Urinary bladder (tissue), 4 donors: ENCODE results near the gene PHKG2. TPM values are rescaled to one million over a fixed set of nuclear protein-coding genes. Genes with fewer than 3 reads are reported as not detected.
A peak's percentile ranks its signal among the peaks of the same experiment; 100 is the strongest.

Source experiments
- DNase-seq: peaks from one replicate; pipeline ENCODE4 v3.0.0-alpha.2; 2015; ENCODE audit errors: extremely low spot score
- H3K27ac ChIP-seq: one replicate; pipeline ENCODE4 v1.5.1; 2013; ENCODE audit warnings: low read depth, mild to moderate bottlenecking, moderate library complexity
- H3K36me3 ChIP-seq: one replicate; pipeline ENCODE4 v1.6.1; 2013; ENCODE audit warnings: mild to moderate bottlenecking, moderate library complexity; ENCODE audit not compliant: insufficient read depth
- H3K4me1 ChIP-seq: one replicate; pipeline ENCODE4 v1.6.1; 2013; ENCODE audit warnings: mild to moderate bottlenecking, moderate library complexity; ENCODE audit not compliant: insufficient read depth
- H3K4me3 ChIP-seq: one replicate; pipeline ENCODE4 v1.5.1; 2013; ENCODE audit warnings: low read depth, low read length
- WGBS: extraction: QIAGEN DNeasy Blood & Tissue Kit; methylation state at CpG from one replicate; pipeline ENCODE4 v1.1.7; 2013; 5-methylcytosine and 5-hydroxymethylcytosine counted together
- polyA plus RNA-seq: library from polyadenylated mRNA; stranded (reverse); fragments of 200-250 nt; gene quantifications from one replicate; pipeline ENCODE4 v1.2.3, GENCODE V29; 2013
- total RNA-seq: library from RNA; depleted of rRNA; stranded (reverse); fragments of >200 nt; gene quantifications from one replicate; pipeline ENCODE4 v1.2.3, GENCODE V29; 2014
- donor health status: healthy with polysubstance abuse.
- donor health status: healthy.

PHKG2 gene
- total and polyA plus RNA-seq, 2 donors, result 9.1 to 28.9 TPM

DNA sequence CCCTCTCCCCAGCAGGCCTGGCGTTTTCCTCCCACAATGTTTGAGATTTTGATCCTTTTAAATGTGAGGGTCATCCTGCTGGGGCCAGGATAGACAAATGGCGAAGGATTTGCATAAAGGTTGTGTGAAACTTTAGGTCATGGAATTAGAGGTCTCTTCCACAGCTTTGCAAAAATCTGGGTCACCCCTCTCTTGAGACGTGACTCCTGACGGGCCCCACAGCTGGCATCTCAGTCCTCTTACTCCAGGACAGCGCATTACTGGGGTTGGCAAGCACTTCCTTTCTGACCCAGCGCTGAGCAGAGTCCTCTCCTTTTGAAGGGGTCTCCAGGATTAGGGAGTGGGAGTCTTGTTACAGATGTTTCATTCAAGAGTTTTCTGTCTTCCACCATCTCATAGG lies 31.4 kb downstream of the PHKG2 start:
- no peaks in the 10 kb centered on the region for H3K4me1 ChIP-seq
- DNase-seq, result no peak
- WGBS, result 88% methylated on average over 6 of the region's 6 CpGs
- H3K4me3 ChIP-seq, result no peak overlapping the region
- H3K36me3 ChIP-seq, result no peaks in the 10 kb centered on the region
- no peak overlapping the region for H3K27ac ChIP-seq

DNA sequence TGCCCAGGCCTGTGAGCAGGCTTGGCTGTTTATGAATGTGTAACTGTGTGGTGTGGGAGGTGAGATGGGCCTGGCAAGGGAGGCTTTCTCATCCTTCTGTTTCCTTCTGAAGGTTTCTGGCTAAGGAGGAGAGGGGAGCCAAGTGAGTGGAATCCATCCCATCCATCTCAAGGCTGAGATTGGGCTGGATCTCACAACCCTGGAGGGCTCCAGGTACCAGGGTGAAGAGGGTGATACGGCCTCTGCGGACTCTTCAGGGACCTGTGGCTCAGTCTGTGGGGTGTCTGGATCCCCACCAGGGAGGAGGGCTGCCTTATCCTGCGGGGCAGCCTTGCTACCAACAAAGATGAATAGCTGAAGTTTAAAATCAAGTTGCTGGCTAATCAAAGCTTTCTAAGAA lies 31.8 kb downstream of the PHKG2 start:
- H3K27ac ChIP-seq, result no peak overlapping the region
- no peak for DNase-seq

DNA sequence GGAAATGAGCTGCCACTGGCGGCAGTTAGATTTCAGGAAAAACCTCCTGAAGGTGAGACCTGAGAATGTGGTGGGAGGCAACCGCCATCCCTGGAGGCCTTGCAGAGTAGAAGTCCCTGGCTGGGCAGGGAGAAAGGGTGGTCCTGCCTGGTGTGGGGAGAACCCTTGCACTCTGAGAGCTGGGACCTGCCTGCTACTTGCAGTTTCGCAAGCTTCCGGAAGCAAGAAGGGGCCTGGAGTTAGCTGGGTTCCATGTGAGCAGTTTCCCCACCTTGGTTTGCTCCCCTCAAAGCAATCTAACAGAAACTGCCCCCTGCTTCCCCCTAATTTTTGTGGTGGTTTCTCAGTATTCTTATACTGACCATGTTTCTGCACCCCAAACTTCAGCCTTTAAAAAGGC lies 32.3 kb downstream of the PHKG2 start:
- Histone ChIP-seq H3K4me1 (no peaks in the 10 kb centered on the region), H3K36me3 (no peaks in the 10 kb centered on the region), H3K27ac (no peak overlapping the region), H3K4me3 (no peak overlapping the region)
- WGBS, result 84% methylated on average over 4 of the region's 4 CpGs
- no peak for DNase-seq

More for the DNA sequence above, 31.8 kb downstream of the PHKG2 start:
- WGBS, result 88% methylated on average over 3 of the region's 3 CpGs
- Histone ChIP-seq H3K36me3 (no peaks in the 10 kb centered on the region), H3K4me1 (no peaks in the 10 kb centered on the region), H3K4me3 (no peak overlapping the region)

DNA sequence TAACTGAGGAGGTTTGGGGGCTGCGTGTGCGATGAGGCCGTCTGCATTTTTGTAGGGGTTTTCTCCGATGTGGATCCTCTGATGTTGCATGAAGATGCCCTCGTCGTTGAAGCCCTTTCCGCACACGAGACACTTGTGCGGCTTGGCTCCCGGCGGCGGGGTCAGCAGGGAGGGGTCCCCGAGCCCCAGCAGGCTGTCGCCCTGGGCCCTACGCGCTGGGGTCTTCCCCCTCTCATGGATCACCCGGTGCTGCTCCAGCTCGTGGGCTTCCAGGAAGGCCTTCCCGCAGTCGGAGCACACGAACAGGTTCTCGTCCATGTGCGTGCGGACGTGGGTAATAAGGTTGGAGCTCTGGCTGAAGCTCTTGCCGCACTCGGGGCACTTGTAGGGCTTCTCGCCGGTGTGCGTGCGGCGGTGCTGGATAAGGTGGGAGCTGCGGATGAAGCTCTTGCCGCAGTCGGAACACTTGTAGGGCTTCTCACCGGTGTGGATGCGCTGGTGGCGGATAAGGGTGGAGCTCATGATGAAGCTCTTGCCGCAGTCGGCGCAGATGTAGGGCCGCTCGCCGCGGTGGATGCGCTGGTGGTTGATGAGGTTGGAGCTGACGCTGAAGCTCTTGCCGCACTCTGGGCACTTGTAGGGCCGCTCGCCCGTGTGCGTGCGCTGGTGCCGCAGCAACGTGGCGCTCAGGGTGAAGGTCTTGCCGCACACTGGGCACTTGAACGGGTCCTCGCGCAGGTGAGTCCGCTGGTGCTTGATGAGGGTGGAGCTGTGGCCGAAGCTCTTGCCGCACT lies 34.5 kb downstream of the PHKG2 start:
- H3K36me3 ChIP-seq, result no peaks in the 10 kb centered on the region
- DNase-seq, result no peak
- H3K4me1 ChIP-seq, result no peaks in the 10 kb centered on the region
- H3K4me3 ChIP-seq, result no peak overlapping the region
- 96% methylated on average over 63 of the region's 63 CpGs for WGBS
- no peak overlapping the region for H3K27ac ChIP-seq

DNA sequence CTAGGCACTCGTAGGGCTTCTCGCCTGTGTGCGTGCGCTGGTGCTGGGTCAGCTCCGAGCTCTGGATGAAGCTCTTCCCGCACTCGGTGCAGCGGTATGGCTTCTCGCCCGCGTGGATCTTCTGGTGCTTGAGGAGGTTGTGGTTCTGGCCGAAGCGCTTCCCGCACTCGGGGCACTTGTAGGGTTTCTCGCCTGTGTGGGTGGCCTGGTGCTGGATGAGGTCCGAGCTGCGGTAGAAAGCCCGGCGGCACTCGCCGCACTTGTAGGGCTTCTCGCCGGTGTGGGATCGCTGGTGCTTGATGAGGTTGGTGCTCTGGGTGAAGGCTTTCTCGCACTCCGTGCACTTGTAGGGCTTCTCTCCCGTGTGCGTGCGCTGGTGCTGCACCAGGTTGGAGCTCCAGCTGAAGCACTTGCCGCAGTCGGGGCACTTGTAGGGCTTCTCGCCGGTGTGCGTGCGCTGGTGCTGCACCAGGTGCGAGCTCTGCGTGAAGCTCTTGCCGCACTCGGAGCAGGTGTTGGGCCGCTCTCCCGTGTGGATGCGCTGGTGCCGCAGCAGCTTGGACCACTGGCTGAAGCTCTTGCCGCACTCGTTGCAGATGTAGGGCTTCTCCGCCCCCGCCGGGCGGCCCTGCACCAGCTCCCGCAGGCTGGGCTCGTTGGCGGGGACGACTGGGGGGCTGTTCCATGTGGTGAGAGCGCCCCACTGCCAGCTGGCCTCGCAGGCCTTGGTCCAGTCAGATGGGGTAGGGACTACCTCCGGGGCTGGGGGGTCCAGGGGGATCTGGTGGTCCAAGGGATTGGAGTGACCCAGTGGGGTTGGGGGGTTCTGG lies 35.3 kb downstream of the PHKG2 start:
- no peak for DNase-seq
- 94% methylated on average over 57 of the region's 57 CpGs for WGBS
- no peaks in the 10 kb centered on the region for H3K36me3 ChIP-seq
- H3K27ac ChIP-seq, result no peak overlapping the region
- no peaks in the 10 kb centered on the region for H3K4me1 ChIP-seq
- no peak overlapping the region for H3K4me3 ChIP-seq

DNA sequence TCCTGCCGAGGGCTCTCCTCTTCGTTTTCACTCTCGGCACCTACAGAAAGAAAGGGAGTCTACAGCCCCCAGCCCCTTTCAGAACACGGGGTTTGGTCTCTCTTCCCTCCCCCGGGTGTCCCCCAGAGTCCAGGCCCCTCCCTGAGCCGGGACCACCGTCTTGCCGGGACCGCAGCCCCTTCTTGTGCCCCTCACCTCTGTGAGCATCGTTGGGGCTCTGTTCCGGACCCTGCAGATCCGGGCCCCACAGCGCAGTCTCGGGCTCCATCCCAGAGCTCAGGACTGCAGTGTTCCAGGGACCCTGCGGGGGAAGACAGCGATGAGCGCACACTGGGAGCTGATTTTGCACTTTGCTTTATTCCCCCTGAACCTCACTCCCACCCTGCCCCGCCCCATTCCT lies 36.0 kb downstream of the PHKG2 start:
- Histone ChIP-seq H3K4me3 (no peak overlapping the region), H3K36me3 (no peaks in the 10 kb centered on the region), H3K4me1 (no peaks in the 10 kb centered on the region), H3K27ac (no peak overlapping the region)
- no peak for DNase-seq
- 87% methylated on average over 18 of the region's 18 CpGs for WGBS

DNA sequence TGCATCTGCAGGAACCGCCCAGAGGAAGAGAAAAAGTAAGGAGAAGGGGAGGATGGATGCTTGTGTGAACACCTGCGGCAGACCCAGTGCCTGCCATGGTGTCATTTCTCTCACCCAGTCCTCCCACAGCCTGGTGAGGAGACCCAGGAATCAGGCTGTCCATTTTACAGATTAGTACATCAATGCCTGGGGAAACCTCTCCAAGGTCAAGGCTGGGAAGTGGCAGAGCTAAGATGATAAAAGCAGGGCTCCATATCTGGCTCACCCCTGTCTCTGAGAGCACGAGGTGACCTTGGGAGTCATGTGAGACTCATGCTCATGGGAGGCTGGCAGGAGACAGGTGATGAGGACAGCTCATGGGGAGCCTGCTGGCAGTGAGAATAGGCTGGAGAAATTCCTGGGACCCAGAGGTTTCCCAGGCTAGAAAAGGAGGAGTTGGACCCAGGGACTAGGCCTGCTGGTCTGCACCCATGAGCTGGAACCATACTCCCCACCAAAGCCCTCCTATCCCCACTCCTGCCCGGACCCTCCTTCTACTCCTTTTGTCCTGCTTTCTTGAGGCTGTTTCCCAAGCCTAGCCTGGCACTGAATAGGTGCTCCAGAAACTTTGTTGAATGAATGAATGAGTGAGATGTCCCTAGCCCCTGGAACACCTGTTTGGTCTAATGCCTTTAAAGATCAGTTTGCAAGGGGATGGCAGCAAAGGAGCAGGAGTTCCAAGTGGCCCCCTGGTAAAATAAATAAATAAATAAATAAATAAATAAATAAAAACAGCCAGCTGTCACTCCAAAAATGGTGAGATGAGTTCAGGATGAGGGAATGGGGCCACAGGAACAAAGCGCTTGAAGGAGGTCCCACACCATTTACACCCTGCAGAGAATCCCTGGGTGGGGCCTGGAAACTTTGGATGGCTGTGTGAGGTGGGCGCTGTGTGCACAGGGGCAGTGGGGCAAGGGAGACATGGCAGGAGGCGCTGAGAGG lies 37.2 kb downstream of the PHKG2 start:
- Histone ChIP-seq H3K4me3 (no peak overlapping the region), H3K36me3 (no peaks in the 10 kb centered on the region), H3K4me1 (no peaks in the 10 kb centered on the region), H3K27ac (no peak overlapping the region)
- no peak for DNase-seq
- 76% methylated on average over 7 of the region's 7 CpGs for whole genome bisulfite sequencing

DNA sequence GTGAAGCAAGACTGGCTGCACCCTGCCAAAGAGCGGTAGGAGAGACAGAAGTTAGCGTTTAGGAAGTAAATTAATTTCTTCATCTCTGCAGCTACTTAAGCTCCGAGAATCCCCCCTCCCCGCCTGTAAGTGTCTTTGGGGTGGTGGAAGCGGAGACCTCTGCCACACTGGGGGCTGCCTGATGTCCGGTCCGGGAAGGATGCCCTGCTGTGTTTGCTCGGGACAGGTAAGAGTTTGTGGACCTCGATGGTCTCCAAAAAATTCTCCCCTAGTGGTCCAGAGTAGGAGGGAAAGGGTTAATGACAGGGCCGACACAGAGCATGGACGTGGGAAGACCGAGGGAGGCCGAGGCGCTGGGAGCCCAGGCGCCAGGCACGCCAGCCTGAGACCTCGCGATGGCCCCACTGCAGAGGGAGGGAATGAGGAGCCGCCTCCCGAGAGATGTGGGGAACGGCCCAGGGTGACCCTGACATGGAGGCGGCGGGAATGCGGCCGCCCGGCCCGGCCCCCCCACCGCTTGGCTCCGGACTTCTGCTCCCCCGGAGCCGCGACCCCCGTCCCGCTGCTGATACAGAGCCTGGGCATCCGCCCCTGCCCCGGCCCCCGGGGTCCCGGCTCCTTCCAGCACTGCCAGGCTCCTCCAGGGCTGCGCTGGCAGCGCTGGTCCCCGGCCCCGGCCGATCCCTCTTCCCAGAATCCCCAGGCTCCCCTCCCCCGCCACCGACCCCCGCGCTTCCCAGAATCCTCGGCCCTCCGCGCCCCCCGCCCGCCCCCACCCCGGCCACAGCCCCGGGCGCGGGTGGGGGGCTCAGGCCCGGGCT lies 38.1 kb downstream of the PHKG2 start:
- WGBS, result 3% methylated on average over 57 of the region's 57 CpGs
- Histone ChIP-seq H3K4me3 (peak overlapping the region; percentile 97), H3K27ac (peak overlapping the region; percentile 55), H3K36me3 (no peaks in the 10 kb centered on the region), H3K4me1 (no peaks in the 10 kb centered on the region)
- DNase-seq, result no peak

DNA sequence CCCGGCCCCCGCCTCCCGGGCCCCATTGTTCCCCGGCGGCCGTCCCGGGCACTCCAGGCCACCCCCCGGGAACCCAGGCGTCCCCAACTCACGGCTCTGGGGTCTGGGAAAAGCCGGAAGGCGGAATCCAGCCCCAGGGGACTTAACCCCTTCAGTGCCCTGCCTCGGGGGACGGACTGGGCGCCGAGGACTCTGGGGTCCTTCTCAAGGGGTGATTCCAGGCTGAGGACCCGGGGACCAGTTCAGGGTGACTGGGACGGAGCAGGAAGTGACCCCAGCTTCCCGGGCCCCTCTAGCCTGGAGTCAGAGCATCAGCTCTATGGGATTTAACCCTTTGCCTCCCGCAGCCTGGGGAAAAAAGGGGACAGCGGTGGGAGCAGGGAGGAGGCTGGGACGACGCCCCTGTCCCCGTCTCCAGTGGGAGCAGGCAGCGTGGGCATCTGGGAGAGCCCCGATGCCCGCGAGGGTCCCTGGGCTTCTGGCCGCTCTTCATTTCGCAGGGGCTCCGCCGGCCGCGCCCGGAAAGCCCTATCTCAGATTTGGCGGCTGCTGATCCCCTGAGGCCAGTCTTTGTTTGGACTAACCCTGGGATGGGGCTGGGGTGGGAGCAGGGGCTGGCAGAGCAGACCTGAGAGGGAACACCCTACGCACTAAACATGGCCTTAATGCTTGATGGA lies 38.8 kb downstream of the PHKG2 start, which contains the start of gene ZNF629:
TSS of gene ZNF629 (minus strand) at position 270 of the 677 bp plus-strand sequence. CDS start 2,723 bp downstream, outside the sequence.
- WGBS, result under 1% methylated on average over 37 of the region's 37 CpGs
- peak; percentile 66 for DNase-seq

DNA sequence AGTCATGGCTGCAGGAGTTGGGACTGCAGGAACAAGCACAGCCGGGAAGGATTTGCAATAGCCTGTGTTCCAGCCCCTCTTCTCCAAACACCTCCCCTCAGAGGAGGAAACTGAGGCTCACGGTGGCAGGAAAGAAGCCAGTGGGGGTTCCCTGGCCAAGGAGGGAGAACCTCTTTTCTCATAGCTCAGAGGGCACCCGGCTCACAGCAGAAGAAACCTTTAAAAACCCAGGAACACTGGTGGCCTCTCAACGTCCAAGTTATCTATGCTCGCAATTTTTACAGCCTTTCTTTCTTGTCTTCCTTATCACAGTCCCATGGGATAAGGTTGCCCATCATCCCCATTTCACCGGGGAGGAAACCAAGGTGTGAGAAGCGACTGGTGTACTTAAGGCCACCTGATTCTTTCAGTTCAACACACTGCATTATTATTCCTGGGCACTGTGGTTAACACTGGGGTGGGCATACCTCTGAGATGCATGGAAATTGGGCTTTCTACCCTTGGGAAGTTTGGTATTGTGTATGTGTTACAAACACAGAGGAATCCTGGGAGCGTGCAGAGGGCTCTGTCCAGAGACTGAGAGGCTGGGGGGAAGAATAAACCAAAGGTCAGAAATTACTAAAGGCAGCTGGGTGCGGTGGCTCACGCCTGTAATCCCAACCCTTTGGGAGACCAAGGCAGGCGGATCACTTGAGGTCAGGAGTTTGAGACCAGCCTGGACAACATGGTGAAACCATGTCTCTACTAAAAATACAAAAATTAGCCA lies 39.6 kb downstream of the PHKG2 start:
- H3K36me3 ChIP-seq, result no peaks in the 10 kb centered on the region
- no peak for DNase-seq
- WGBS, result 32% methylated on average over 11 of the region's 11 CpGs
- no peaks in the 10 kb centered on the region for H3K4me1 ChIP-seq
- peak overlapping the region; percentile 97 for H3K4me3 ChIP-seq
- peak overlapping the region; percentile 55 for H3K27ac ChIP-seq

More for the DNA sequence above, 38.8 kb downstream of the PHKG2 start, which contains the start of gene ZNF629:
- Histone ChIP-seq H3K36me3 (no peaks in the 10 kb centered on the region), H3K4me1 (no peaks in the 10 kb centered on the region), H3K27ac (peak within 1 kb of the TSS; percentile 55), H3K4me3 (peak within 1 kb of the TSS; percentile 97)

DNA sequence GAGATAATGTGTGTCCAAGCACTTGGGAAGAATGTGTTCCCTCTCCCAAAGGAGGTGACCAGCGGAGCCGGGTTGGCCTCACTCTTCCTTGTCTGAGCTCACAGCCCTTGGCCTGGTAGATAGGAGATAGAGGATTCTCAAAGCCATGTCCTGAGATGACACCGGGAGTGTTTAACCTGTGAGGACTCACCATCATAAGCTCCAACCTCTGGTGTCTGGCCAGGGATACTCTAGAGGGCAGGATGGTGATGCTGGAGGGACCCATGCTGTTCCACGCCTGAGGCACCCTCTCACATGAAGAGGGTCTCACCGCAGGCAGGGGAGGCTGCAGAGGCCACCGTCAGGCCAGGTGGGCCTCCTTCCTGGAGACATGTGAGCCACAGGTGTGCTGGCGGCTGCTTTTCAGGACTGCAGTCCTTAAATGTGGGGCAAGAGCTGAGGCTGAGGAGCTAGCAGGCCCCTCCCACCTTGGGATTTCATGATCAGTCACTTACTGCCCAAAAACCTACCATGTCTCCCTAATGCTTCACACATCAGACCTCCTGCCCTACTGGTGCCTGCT lies 45.4 kb downstream of the PHKG2 start:
- H3K27ac ChIP-seq, result no peak overlapping the region
- DNase-seq, result no peak
- H3K4me3 ChIP-seq, result no peak overlapping the region
- H3K4me1 ChIP-seq, result no peaks in the 10 kb centered on the region
- WGBS, result 84% methylated on average over 7 of the region's 7 CpGs
- no peaks in the 10 kb centered on the region for H3K36me3 ChIP-seq
